ENCODE results near the gene IGF2R.

GRCh38 chr6:160007611-160008010, 38.7 kb downstream of the IGF2R start:
- TF ChIP-seq, protein P1, sequence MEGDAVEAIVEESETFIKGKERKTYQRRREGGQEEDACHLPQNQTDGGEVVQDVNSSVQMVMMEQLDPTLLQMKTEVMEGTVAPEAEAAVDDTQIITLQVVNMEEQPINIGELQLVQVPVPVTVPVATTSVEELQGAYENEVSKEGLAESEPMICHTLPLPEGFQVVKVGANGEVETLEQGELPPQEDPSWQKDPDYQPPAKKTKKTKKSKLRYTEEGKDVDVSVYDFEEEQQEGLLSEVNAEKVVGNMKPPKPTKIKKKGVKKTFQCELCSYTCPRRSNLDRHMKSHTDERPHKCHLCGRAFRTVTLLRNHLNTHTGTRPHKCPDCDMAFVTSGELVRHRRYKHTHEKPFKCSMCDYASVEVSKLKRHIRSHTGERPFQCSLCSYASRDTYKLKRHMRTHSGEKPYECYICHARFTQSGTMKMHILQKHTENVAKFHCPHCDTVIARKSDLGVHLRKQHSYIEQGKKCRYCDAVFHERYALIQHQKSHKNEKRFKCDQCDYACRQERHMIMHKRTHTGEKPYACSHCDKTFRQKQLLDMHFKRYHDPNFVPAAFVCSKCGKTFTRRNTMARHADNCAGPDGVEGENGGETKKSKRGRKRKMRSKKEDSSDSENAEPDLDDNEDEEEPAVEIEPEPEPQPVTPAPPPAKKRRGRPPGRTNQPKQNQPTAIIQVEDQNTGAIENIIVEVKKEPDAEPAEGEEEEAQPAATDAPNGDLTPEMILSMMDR (IDR thresholded peaks at IDR 0.05; ENCODE audit: low read depth, low read length) = no peak
- no peak for TF ChIP-seq MAX (IDR thresholded peaks at IDR 0.05; ENCODE audit: low read depth, low read length)
